ENCODE data around the gene SUSD5.

DNA sequence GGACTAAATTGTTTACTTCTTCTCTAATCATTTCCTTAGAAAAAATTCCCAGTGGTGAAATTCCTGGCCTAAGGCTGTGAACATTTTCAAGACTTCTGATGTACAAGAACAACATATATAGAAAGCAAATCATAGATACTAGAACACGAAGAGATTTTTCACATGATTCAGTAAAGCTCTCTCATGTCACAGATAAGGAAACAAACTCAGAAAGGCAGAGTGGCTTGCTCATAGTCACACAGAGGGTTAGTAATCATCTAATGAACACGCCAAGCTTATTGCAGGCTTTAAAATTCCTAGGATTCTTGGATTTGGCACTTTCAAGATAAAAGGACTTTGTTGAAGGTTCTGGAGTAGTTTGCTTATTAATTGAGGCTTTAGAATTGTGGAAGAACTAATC lies 78.6 kb downstream of the SUSD5 start:
- TF ChIP-seq POLR2A (IDR thresholded peaks at IDR 0.05): no peak
- TF ChIP-seq, protein P1, sequence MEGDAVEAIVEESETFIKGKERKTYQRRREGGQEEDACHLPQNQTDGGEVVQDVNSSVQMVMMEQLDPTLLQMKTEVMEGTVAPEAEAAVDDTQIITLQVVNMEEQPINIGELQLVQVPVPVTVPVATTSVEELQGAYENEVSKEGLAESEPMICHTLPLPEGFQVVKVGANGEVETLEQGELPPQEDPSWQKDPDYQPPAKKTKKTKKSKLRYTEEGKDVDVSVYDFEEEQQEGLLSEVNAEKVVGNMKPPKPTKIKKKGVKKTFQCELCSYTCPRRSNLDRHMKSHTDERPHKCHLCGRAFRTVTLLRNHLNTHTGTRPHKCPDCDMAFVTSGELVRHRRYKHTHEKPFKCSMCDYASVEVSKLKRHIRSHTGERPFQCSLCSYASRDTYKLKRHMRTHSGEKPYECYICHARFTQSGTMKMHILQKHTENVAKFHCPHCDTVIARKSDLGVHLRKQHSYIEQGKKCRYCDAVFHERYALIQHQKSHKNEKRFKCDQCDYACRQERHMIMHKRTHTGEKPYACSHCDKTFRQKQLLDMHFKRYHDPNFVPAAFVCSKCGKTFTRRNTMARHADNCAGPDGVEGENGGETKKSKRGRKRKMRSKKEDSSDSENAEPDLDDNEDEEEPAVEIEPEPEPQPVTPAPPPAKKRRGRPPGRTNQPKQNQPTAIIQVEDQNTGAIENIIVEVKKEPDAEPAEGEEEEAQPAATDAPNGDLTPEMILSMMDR (IDR thresholded peaks at IDR 0.05 in 4 of 5, conservative IDR thresholded peaks at IDR 0.05 in 1 of 5): no peak
